Astrocyte of the cerebellum (primary cell): ENCODE results near the gene ITSN1.

ENCODE experiments used
- DNase-seq: peaks from one replicate; pipeline ENCODE4 v3.0.0-alpha.2; 2011; ENCODE audit warnings: low read depth
- H3K4me3 ChIP-seq: 2 replicates; pipeline ENCODE4 v1.5.1; 2011; ENCODE audit warnings: mild to moderate bottlenecking, low read depth, low read length, moderate library complexity
- in situ Hi-C: cut with HindIII; loops from 2 replicates; pipeline ENCODE4 v1.10.0; 2017; ENCODE audit warnings: low sequenced_read_pairs
- TF ChIP-seq, protein P1 (sequence below): IDR thresholded peaks from 2 replicates; pipeline ENCODE4 v1.5.1; 2012; ENCODE audit warnings: low read length, low read depth, moderate library complexity, mild to moderate bottlenecking; ENCODE audit errors: missing control alignments

The ITSN1 gene

DNA sequence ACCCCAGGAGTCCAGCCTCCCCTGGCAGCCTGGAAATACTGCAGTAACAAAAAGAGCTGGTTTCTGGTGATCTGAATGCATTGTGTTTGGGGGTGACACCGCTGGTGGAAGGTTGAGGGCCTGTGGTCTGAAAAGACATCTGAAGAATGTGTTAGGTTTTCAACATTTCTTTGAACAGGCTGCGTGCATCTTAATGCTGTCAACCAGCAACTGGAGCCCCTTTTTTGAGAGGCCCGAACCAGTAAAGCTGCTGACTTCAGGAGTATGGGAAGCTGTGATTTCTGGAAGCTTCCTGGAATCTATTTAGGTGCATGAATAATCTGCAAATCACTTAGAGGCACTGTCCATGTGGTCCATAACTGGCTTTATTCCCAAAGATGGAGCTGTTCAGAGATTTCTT lies 256.3 kb downstream of the ITSN1 start:
- TF ChIP-seq, protein P1, sequence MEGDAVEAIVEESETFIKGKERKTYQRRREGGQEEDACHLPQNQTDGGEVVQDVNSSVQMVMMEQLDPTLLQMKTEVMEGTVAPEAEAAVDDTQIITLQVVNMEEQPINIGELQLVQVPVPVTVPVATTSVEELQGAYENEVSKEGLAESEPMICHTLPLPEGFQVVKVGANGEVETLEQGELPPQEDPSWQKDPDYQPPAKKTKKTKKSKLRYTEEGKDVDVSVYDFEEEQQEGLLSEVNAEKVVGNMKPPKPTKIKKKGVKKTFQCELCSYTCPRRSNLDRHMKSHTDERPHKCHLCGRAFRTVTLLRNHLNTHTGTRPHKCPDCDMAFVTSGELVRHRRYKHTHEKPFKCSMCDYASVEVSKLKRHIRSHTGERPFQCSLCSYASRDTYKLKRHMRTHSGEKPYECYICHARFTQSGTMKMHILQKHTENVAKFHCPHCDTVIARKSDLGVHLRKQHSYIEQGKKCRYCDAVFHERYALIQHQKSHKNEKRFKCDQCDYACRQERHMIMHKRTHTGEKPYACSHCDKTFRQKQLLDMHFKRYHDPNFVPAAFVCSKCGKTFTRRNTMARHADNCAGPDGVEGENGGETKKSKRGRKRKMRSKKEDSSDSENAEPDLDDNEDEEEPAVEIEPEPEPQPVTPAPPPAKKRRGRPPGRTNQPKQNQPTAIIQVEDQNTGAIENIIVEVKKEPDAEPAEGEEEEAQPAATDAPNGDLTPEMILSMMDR: no peak
- H3K4me3 ChIP-seq: no peak overlapping the region
- in situ Hi-C loops: no loop called here
- DNase-seq: peak; percentile 74

DNA sequence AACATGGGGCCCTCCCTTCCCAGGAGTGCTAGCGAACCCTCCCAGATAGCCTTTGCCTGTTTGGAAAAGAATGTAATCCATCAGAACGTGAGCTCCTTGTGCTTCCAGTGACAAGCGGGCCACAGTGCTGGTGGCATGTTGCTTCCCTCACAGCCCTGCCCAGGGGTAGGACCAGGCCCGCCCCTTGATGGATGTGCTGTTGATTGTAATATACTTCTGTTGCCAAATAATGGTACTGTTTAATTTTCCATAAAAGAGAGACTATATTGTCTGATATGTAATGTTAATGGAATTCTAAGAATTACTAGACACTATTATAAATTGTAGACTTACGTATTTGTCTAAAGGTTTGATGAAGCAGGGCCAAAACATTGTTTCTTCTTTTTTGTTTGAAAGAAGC lies 256.9 kb downstream of the ITSN1 start:
- in situ Hi-C loops: no loop called here
- H3K4me3 ChIP-seq: no peak overlapping the region
- peak; percentile 48 for DNase-seq
- TF ChIP-seq, protein P1: no peak

GRCh38 chr21:33901412-33902288 lies 259.3 kb downstream of the ITSN1 start:
- TF ChIP-seq, protein P1: peak; percentile 78
- in situ Hi-C loops: loop anchor here (5.0 kb wide), 2 partner anchors 44 to 259 kb away; partner anchors contain the start of genes CRYZL1 and ITSN1
- no peak overlapping the region for H3K4me3 ChIP-seq
- DNase-seq: peak; percentile 57

DNA sequence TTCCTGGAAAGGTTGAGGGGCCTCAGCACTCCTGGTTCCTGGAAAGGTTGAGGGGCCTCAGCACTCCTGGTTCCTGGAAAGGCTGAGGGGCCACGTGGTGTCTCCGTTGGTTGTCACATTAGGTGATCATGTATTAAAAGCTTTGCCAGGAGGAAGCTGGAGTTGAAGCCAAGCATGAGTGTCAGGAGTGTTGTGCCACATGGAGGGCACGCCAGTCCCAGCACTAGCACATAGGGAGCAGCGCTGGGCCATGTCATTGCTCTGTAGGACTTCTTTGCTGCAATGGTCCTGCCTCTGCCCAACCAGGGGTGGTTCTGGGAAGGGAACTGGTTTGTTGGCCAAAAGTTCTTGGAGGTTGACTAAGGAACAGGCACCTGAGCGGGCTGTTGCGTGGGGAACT lies 260.0 kb downstream of the ITSN1 start:
- no peak overlapping the region for H3K4me3 ChIP-seq
- in situ Hi-C loops: loop anchor here (5.0 kb wide), 2 partner anchors 45 to 260 kb away; partner anchors contain the start of genes CRYZL1 and ITSN1
- TF ChIP-seq, protein P1: no peak
- DNase-seq: no peak

DNA sequence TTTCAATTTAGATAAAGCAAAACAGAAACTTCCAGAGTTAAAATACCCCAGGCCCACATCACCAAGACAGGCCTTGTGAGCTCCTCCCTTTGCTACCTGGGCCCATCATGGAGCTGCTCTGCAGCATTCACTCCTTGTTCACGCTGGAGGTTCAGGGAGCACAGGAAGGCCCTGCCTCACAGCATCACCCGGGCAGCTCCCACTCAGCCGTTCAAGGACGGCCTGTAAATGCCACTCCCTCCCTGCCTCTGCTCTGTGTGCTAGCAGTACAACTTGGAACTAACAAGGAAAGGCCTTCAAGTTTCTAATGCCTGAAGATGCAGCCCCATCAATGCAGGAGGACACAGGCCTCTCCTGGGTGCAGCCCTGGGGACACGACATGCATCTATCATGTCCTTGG lies 261.7 kb downstream of the ITSN1 start:
- TF ChIP-seq, protein P1: no peak
- H3K4me3 ChIP-seq: no peak overlapping the region
- in situ Hi-C loops: loop anchor here (5.0 kb wide), 2 partner anchors 47 to 262 kb away; partner anchors contain the start of genes CRYZL1 and ITSN1
- no peak for DNase-seq

DNA sequence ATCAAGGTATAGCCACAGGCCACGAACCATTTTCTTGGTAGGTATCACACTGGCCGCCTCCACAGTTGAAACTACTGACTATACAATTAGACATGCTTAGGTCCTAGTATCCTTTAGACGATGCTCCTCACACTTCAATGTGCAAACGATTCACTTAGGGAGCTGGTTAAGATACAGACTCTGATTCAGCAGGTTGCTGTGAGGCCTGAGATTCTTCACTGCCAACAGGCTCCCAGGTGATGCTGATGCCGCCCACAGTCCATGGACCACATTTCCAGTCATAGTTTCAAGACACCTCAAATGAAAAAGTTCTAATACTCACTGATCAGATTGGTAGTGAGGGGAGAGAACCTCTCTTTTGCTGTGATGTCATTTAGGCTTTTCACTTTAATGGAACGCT lies 266.5 kb downstream of the ITSN1 start:
- in situ Hi-C loops: no loop called here
- TF ChIP-seq, protein P1: no peak
- H3K4me3 ChIP-seq: no peak overlapping the region
- no peak for DNase-seq
